GM20431 (cell line): ENCODE results near the gene ARHGAP28.

Experiments used
- in situ Hi-C: fragments of 300-500 bp; cut with MseI, MboI; formaldehyde crosslinking; loops from one replicate; pipeline ENCODE4 v1.15.0; 2020; ENCODE audit warnings: low sequenced_read_pairs; ENCODE audit not compliant: unreplicated experiment

The ARHGAP28 gene

DNA sequence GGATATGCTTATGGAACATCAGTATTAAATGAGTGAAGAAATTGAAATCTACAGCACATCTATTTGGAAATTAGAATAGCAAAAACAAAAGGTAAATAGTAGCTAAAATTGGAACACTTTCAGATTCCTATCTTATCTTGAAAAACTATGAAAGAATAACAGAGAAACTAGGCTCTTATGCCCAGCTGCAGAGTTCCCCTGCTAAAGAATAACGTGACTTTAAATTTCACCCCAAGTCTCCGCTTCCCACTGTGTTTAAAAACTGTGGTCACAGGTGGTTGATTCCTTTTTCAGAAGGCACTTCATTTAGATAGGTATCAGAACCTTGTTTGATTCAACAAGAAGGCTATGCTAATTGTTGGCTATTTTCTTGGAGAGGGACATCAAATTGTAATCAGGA, 30.1 kb downstream of the ARHGAP28 start:
- in situ Hi-C loops = no loop called here

DNA sequence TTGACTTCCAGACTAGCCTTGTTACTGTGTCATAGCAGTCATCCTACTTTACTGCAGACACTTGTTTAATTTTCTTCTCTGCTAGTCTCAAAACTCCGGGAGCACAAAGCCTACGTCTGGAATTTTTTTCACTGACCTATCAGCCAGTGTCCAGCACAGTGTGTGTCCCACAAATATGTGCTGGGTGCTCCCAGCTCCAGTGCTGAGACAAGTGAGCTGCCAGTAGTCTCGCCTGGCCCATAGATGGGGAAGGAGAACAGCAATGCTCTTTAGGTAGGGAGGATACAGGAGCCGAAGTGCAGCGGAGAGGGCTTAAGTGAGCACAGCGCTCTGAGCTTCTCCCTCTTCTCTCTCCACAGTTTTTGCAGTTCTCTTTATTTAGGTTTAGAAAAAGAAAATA, 34.0 kb downstream of the ARHGAP28 start:
- in situ Hi-C loops = no loop called here

DNA sequence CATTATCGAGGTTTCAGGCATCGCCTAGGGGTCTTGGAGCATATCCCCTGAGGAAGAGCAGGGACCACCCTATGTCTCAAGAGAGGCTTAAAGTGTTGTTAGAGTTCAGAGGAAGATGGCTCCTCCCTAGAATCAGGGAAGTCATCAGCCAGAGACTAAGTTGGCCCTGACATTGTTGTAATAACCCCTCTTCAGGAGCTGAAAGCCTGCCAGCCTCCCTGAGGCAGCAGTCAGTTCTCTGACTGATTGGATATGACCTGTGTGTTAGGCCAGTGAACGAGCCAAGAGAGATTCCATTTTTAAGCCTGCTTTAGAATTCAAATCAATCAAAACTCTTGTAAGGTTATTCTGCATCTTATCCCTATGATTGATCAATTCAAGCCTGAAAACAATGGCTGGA, 34.9 kb downstream of the ARHGAP28 start:
- in situ Hi-C loops = no loop called here

DNA sequence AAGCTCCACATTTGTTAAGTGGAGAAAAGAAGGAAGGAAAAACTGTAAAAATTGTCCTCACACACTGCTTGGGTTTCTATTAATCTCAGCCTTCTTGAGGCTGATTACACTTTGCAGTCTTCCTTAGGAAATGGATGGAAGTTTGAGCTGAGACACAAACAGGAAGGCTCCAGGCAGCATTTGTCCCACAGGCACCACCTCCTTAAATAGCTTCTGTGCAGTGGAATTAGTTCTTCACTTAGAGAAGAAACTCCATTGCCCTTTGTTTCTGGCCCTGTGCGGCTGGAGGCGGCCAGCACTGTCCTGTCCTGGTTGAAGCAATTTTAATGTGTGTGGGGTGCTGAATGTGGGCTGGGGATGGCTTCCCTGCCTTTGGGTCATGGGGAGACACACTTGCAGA, 44.3 kb downstream of the ARHGAP28 start:
- in situ Hi-C loops = no loop called here

DNA sequence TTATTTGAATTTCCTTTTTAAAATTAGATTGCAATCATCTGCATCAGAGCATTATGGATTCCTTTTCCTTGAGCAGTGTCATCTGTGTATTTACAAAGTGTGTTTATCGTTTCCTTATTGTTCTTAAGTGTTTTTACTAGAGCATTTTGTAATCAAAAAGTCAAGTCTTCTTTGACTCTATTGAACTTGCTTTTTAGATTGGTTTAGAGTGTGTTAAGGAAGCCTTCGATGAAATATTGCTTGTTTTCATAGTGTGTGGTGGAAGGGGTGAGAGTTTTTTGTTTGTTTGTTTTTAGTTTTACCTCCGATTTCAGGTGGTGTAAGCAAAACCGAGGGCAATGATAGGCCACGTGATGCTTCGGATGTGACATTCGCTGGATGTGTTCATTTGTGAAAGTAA, 45.7 kb downstream of the ARHGAP28 start:
- in situ Hi-C loops = no loop called here

DNA sequence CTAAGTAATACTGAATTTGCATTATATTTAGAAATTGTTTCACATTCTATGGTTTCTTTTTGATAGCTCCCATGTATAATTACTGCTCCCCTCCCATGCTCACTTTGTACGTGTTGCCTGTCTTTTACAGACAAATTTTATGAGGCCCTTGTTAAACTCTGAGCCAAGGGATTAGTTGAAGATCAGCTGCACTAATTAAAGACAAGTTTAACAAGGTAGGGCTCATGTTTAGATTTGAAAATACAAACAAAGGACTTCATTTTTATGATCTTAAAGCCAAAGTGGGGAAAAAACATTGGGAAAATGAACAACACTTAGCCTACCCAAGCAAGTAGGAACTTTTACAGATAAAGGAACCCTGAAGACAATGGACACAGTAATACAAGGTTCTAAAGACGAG, 46.2 kb downstream of the ARHGAP28 start:
- in situ Hi-C loops = no loop called here

DNA sequence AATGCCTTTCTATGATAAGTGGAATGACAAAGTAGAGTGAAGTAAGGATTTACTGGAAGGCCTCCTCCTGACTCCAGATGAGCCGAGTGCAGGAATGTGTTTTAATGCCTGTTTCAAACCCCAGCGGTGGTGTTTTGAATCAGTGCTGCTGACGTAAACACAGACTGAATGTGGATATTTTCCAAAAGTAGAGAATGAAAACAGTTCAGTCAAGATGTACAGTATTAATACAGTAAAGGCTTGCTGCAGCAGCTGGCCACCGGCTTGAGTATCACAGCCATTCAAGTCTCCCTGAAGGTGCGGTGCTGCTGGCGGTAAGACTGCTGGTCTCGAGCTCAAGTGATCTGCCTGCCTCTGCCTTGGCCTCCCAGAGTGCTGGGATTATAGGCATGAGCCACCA, 46.7 kb downstream of the ARHGAP28 start:
- in situ Hi-C loops = no loop called here

DNA sequence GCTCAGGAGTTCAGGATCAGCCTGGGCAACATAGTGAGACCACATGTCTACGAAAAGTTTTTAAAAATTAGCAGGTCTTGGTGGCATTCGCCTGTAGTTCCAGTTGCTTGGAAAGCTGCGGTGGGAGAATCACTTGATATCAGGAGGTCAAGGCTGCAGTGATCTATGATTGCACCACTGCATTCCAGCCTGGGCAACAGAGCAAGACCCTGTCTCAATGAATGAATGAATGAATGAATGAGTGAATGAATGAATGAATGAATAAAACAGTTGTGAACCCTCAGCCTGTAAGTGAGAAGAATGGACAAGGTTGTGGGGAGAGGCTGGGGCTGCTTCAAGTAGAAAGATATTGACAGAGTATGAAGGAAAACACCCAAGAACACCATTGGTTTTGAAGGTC, 48.0 kb downstream of the ARHGAP28 start:
- in situ Hi-C loops = no loop called here

DNA sequence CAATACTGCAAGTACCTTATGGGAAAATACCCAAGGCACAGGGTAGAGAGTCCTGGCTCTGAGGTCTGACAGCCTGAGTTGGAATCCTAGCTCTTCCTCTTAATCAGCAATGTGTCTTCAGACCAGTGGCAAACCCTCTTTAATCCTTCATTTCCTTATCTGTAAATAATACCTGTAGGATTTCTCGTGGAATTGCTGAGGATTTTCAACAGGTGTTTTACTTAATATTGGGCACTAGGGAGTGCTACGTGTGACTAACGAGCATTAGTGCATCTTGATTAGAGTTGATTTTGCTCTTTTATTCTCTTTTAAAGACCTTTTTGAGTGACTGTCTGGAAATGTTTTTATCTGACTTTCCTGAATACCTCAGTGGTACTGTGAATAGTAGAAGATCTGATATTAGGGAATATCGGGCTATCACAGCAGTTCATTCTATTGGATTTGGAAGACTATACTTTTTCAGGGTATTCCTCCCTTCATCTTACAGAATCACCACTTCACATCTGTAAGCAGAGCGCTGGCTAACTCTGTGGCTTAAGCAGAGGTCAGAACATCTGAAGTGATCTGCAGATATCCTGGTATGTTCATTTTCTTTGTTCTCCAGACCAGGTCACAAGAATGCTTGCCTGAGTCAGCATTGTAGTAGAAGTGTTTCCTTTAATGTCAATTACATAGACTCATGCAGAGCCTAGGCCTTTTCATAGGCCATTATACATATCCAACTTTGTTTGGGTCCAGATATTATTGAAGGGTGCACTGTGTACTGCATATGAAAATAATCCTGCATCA, 49.1 kb downstream of the ARHGAP28 start:
- in situ Hi-C loops = no loop called here

DNA sequence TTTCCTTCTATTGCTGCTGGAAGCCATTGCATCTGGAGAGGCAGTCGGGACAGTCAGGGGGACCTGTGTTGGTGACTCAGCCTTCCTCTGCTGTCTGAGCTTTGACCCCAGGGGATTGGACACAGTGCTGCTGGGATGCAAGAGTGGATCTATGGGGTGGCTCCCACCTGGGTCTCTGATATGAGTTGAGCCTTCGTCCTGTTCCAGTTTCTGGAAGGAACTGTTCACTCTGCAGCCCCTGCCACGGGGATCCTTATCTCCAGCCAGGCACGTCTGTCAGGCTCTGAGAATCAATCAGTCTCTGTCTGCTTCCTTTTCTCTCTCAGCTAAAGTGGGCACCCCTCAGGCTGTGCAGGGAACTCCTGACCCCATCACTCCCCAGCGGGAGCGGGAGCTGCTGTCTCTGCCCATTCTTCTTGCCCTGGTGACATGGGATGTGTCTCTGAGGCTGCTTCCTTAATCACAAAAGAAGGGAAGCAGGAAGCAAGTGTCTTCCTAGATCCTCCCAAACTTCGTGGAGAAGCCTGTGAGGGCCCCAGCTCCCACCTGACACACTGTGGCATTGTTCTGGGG, 51.7 kb downstream of the ARHGAP28 start:
- in situ Hi-C loops = no loop called here

DNA sequence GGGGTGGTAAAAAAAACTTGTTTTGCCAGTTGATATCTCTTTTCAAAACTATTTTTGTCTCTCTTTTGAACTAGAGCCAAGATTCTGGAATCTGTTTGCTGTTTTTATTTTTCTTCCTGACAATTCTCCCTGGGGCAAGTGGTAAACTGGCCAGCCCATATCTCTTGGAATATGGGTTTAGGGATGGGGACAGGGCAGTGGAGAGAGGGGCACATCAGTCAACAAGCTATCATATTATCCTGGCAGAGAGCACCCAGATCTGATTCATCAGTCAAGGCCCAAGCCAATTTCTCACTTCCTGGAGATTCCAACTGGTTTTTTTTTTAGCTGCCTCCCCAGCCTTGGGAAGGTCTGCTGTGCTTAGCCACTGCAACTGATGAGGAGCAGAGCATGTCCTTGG, 52.3 kb downstream of the ARHGAP28 start:
- in situ Hi-C loops = no loop called here

DNA sequence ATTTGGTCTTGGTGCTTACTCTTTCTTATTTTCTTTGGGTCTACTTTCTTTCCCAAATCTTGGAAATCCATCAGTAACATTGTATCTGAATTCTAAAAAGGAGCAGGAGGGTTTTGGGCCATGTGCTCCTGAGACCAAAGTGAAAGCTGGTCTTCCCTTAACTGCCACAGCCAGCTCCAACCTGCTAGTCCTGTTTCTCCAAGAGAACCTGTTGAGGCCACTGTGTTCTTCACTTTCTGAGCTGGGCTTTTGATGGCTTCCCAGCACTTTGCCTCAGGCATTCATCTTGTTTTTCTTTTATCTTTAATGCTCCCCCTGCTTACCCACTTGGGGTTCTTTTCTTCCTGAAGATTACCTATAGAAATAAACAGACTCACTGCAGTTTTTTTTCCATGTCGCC, 53.3 kb downstream of the ARHGAP28 start:
- in situ Hi-C loops = no loop called here

DNA sequence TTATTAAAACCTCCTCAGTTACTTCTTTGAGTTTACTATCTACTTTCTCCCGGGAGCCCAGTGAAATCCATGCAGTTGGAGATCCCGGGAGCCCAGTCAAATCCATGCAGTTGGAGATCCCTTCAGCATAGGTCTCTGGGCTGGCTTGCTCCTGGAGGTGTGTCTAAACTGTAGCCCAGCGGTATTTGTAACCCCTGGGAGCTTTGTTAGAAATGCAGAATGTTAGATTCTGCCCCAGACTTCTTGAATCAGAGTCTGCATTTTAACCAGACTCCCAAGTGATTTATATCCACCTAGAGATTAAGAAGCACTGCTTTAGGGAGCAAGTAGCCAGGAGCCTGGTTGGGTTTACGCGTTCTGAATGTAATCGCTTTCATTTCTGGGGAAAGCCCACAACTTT, 54.5 kb downstream of the ARHGAP28 start:
- in situ Hi-C loops = no loop called here

DNA sequence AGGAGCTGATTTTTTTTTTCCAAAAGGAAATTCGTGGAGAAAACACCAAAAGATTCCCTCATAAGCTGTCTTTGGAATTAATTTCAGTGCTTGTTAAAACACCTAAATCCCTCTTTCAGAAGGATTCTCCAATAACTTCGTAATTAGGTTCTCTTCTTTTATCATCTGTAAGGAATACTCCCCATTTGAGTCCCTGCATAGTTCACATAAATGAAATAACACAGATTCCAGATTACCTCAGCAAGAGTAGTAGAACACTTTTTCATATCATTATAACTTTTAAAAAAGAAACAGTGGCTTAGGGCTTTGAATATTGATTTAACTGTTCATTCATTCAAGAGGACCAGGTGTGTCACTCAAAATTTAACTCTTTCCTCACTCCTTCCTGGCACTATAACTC, 55.5 kb downstream of the ARHGAP28 start:
- in situ Hi-C loops = no loop called here

DNA sequence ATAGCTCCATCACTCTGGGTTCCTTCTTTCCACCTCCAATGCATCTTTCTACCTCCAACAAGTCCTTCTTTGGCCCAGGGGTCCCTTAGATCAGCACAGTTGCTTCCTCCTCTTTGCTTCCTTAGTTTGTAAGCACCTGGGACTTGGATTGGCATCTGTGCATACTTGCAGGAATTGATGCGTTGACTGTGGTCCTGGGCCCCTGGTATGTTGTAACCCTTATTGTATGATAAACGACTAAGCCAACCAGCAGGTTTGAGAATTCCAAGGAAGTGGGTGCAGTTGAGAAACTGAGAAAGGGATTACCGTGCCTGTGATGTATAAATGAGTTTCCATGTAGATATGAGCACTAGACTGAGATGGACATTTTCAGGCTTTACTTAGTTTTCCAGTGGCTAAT, 55.9 kb downstream of the ARHGAP28 start:
- in situ Hi-C loops = no loop called here

DNA sequence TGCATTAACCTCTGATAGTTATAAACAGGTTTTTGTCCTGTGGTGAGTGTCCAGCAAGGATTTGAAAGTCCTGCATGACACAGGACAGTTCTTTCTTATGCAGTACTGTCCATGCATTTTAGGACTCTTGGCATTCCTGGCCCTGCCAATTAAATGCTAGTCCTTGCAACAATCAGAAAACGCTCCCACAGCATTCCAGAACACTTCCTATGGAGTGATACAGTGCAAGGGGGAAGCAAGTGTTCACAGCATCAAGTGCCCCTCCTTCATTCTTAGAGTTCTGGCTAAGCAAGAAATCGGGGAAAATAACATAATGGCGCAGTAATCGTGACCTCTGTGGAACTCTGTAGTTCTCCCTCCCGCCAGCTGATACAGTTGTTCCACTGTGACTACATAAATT, 62.9 kb downstream of the ARHGAP28 start:
- in situ Hi-C loops = no loop called here

DNA sequence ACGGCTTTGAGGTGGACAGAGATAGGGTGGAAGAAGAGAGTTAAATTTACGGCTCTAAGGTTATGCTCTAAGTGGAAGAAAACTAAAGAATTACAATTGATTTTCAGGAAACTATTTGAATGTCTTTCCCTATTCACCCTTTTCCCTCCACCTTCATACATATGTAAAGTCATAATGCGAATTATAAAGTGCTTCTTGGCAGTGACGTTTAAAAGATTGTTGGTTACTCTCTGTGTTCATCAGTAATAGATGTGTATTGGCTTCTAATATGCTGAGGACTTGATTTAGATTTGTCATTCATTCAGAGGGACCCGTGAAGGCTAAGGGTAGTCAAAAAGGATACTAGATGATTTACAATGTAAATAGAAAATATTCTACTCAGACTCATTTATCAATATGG, 63.9 kb downstream of the ARHGAP28 start:
- in situ Hi-C loops = no loop called here

DNA sequence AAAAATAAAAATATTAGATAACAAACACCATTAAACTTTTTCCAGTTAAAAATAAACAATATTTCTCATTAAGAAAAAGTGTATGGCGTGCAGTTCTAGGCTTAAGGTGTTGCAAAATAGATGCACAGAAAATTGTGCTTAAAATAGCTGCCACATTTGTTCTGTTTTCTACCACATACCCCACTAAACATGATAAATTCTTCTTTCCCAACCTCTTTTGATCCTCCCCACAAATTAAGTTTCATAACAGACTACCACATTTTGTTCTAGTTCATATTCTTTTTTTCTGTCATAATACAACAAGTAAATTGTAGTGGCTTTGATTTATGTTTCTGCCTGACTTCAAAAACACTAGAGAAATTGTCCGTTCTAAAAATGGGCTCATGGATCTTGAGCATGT, 64.5 kb downstream of the ARHGAP28 start:
- in situ Hi-C loops = no loop called here

DNA sequence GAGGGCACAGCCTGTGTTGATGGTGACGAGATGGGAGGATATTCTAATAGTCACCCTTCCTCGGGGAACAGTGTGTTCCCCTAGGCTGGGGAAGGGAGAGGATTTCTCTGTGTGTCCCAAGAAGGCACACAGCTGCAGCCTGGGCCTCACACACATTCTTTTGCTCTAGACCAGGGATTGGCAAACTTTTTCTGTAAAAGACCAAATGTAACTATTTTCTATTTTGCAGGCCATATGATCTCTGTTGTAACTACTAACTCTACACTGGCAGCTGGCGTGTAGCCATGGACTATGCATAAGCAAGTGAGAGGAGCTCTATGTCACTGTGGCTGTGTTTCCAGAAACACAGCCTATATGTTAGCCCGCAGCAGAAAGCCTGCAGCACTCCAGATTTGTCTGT, 65.8 kb downstream of the ARHGAP28 start:
- in situ Hi-C loops = no loop called here

DNA sequence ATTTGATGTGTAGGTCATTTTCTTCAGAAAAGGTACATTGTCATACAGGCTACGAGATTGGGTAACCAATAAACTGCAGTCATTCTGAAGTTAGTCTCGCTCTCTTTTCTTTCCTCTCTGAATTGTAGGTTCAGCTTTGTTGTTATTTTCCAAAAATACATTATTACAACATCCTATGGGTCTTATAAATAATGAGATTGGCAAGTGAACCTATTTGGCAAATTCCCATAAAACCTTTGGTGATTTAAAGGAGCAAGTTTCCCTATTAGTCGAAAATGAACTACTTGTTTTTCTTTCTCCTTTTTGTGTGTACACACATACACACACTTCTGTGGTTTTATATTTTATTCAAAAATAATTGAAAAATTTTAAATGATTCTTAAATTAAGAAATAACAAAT, 67.0 kb downstream of the ARHGAP28 start:
- in situ Hi-C loops = no loop called here

DNA sequence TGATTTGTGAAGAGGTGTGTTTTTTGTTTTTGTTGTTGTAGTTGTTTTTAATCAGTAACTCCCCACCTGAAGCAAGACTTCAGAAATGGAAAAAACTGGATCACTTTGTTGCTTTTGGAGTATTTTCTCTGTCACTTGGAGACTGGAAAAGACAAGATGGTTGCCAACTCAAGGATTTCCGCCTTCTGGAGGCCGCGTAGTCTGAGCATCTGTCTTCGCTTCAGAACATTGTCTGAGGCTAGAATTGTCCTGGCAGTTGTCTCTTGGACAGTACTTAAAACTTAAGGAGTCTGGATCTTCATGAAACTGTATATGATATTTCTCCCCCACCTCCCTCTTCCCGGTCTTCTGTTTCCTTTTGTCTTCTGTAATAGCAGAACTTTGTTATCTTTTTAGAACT, 67.7 kb downstream of the ARHGAP28 start:
- in situ Hi-C loops = no loop called here

DNA sequence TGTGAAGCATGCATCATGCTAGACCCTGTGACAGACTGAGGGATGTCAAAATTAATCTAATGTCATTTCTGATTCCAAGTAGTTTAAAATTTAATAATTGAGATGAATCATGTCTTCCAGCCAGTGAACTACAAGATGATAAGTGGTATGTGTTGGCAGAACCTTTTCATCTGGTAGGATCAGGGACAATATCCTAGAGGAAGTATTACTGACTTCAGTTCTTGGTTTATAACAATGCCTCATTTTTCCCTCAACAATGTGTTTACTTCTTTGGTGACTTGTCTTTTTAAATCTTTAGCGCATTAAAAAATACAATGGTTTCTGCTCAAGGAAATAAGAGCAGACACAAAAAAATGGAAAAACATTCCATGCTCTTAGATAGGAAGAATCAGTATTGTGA, 69.4 kb downstream of the ARHGAP28 start:
- in situ Hi-C loops = no loop called here
